Measurements from ENCODE around the gene CHAD.

GRCh38 chr17:50482516-50482915 lies 13.8 kb upstream of the CHAD start:
- peak; percentile 74 to 90 (median 82) for TF ChIP-seq CTCF (IDR thresholded peaks at IDR 0.05)
- TF ChIP-seq POLR2AphosphoS5 (IDR thresholded peaks at IDR 0.05), result peak; percentile 68 to 88 (median 76)
- peak in 2 of 4 donors; percentile 66 to 87 for TF ChIP-seq EP300 (IDR thresholded peaks at IDR 0.05)
- no peak for TF ChIP-seq POLR2A (IDR thresholded peaks at IDR 0.05)

Data from sigmoid colon (tissue), 4 donors.